Upper lobe of left lung (tissue), 4 donors: ENCODE measurements around the gene ARHGAP15.

Experiments
- CTCF ChIP-seq, 6 experiments: fragments of 450-650 bp in 4 of 6; fragments of 200-600 bp in 2 of 6; sonication (generic) in 2 of 6; IDR thresholded peaks; one replicate each; pipeline ENCODE4 v1.5.1; 2016 to 2019; ENCODE audit warnings: antibody characterized with exemption in 6 of 6
- POLR2AphosphoS5 ChIP-seq, 2 donors: sonication (generic); formaldehyde crosslinking; IDR thresholded peaks; one replicate each; pipeline ENCODE4 v1.5.1; 2017; ENCODE audit warnings: antibody characterized with exemption in 2 of 2

DNA sequence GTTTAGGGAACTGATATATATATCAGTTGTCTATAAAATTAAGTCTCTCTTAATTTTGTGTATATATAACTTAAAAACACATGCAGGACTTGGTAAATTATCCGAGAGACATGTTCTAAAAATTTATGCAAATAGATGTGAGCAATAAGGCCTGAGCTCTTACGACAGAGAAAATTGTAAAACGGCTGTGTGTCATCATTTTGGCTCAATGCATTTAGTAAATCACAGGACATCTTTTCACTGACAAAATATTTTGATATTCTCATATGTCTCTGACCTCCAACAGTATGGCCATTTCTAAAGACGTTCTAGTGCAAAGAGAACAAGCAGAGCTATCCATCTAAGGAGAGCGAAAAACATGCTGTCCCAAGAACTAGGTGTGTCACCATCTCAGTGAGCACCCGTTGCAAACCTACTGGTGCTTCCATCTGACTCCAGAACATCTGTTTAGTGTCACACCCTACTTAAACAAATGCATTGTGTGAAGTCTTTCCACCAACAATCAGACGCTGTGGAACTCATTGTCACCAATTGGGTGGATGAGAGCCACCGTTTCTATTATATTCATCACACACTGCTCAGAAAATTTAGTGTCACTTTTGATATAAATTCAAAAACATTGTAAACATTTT, 108.0 kb downstream of the ARHGAP15 start:
- TF ChIP-seq CTCF (IDR thresholded peaks at IDR 0.05): no peak
- no peak for TF ChIP-seq POLR2AphosphoS5 (IDR thresholded peaks at IDR 0.05)
